Ascending aorta (tissue), 2 donors: Measurements from ENCODE around the gene SLC8A3. TPM values are rescaled to one million over a fixed set of nuclear protein-coding genes. Genes with fewer than 3 reads are reported as not detected.

Experiments used
- DNase-seq, 2 donors: peaks; one replicate each; pipeline ENCODE4 v3.0.0-alpha.2; 2019; ENCODE audit warnings: low spot score in 2 of 2
- H3K27ac ChIP-seq, 2 donors: fragments of 200-600 bp; sonication (generic); one replicate each; pipeline ENCODE4 v1.5.1; 2016 to 2017; ENCODE audit warnings: mild to moderate bottlenecking in 1 of 2
- H3K27me3 ChIP-seq: fragments of 200-600 bp; sonication (generic); one replicate; pipeline ENCODE4 v1.5.1; 2017
- H3K36me3 ChIP-seq, 2 donors: fragments of 200-600 bp; sonication (generic); one replicate each; pipeline ENCODE4 v1.5.1; 2016
- H3K4me1 ChIP-seq, 2 donors: fragments of 200-600 bp; sonication (generic); one replicate each; pipeline ENCODE4 v1.5.1; 2016 to 2017; ENCODE audit warnings: mild to moderate bottlenecking in 1 of 2
- H3K4me3 ChIP-seq, 2 donors: fragments of 200-600 bp; sonication (generic); one replicate each; pipeline ENCODE4 v1.5.1; 2016 to 2017; ENCODE audit warnings: mild to moderate bottlenecking in 1 of 2
- H3K9me3 ChIP-seq, 2 donors: fragments of 200-600 bp; sonication (generic); one replicate each; pipeline ENCODE4 v1.5.1; 2016
- intact Hi-C: fragments of 100-400 bp; cut with DNase I; formaldehyde crosslinking; loops from one replicate; pipeline ENCODE4 v1.15.1; 2023
- total RNA-seq: library from RNA; depleted of rRNA; stranded (reverse); fragments of >200 nt; gene quantifications from one replicate; pipeline ENCODE4 v1.1.0, GENCODE V29; 2016
- TF ChIP-seq, protein P1 (sequence below), 3 experiments: fragments of 200-600 bp in 2 of 3; fragments of 450-650 bp in 1 of 3; sonication (generic) in 2 of 3; IDR thresholded peaks; one replicate each; pipeline ENCODE4 v1.5.1; 2016 to 2019; ENCODE audit warnings: antibody characterized with exemption in 3 of 3, mild to moderate bottlenecking in 1 of 3, moderate library complexity in 1 of 3

Gene SLC8A3
- total RNA-seq, 1 donor from 2014 or later, result not detected

DNA sequence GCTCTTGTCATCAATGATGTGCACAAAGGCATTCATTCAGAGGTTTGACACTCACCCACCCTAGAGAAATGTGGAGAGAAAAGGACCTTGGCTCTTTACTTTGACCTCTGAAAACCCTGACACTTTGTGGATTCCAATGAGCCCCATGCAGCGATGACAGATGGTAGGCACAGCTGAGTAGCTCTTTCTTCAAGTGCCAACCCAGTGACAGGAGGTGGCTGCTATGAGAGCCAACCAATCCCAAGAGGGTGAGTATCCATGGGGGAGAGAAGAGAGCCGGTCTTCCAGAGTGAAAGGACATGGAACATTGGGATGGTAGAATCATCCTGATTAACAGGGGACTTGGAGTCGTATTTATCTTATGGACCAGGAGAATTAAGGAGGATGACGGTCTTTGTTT, 17.8 kb downstream of the SLC8A3 start:
- Histone ChIP-seq H3K4me1 (no peaks in the 10 kb centered on the region), H3K36me3 (no peaks in the 10 kb centered on the region), H3K27ac (no peak overlapping the region), H3K27me3 (no peaks in the 10 kb centered on the region), H3K9me3 (no peaks in the 10 kb centered on the region), H3K4me3 (no peak overlapping the region)
- intact Hi-C loops, result no loop called here
- TF ChIP-seq, protein P1, sequence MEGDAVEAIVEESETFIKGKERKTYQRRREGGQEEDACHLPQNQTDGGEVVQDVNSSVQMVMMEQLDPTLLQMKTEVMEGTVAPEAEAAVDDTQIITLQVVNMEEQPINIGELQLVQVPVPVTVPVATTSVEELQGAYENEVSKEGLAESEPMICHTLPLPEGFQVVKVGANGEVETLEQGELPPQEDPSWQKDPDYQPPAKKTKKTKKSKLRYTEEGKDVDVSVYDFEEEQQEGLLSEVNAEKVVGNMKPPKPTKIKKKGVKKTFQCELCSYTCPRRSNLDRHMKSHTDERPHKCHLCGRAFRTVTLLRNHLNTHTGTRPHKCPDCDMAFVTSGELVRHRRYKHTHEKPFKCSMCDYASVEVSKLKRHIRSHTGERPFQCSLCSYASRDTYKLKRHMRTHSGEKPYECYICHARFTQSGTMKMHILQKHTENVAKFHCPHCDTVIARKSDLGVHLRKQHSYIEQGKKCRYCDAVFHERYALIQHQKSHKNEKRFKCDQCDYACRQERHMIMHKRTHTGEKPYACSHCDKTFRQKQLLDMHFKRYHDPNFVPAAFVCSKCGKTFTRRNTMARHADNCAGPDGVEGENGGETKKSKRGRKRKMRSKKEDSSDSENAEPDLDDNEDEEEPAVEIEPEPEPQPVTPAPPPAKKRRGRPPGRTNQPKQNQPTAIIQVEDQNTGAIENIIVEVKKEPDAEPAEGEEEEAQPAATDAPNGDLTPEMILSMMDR (IDR thresholded peaks at IDR 0.05), result no peak
- no peak for DNase-seq

DNA sequence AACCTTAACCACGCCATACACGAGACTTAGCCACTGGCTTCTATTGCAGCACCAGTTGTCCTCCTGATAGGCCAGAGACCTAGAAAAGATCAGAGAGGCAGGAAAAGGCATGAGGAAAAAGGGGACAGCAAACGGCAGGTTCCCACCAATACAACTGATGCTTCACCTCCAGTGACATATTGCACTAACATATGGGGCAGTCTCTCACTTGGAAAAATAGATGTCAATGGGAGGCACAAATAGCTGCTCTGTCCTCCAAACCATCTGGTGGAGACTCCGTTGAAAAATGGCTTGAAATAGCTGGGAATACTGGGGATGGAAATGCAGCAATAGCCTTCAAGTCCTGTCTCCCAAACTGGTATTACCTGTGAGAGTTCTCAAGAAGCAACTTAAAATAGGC, 20.3 kb downstream of the SLC8A3 start:
- TF ChIP-seq, protein P1 (IDR thresholded peaks at IDR 0.05), result no peak
- H3K9me3 ChIP-seq, result no peaks in the 10 kb centered on the region
- no peaks in the 10 kb centered on the region for H3K36me3 ChIP-seq
- H3K27ac ChIP-seq, result no peak overlapping the region
- no peak for DNase-seq
- H3K4me3 ChIP-seq, result no peak overlapping the region
- no peaks in the 10 kb centered on the region for H3K4me1 ChIP-seq
- intact Hi-C loops, result no loop called here
- no peaks in the 10 kb centered on the region for H3K27me3 ChIP-seq

DNA sequence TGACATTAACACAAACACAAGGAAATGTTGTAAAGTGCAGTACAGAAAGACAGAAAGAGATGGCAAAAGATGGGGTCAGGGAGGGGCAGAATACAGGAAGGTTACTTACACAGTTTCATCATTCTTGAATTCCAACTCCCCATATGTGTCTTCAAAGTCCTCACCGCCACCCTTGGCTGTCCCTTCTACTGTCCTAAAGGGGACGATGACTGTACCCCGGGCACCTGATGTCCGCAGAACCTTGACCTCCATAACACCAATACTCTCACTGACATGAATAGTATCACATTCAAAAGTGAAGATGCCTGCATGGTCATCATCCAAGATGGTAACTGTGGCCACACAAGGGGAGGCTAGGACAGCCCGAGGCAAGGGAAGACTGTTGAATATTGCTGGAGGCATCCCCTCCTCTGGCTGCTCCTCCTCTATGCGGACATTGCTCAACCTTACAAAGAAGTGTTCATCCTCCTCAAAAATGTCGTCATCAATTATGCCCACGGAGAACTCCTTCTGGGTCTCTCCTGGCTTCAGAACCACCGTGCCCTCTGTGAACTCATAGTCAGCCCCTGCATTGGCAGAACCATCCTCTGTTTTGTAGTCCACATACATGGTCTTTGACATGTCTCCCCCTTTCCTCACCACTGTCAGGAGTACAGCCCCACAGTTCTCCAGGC, 22.1 kb downstream of the SLC8A3 start:
- Histone ChIP-seq H3K4me1 (no peaks in the 10 kb centered on the region), H3K4me3 (no peak overlapping the region), H3K27ac (no peak overlapping the region), H3K9me3 (no peaks in the 10 kb centered on the region), H3K27me3 (no peaks in the 10 kb centered on the region), H3K36me3 (no peaks in the 10 kb centered on the region)
- TF ChIP-seq, protein P1 (IDR thresholded peaks at IDR 0.05), result no peak
- DNase-seq, result no peak
- intact Hi-C loops, result no loop called here

DNA sequence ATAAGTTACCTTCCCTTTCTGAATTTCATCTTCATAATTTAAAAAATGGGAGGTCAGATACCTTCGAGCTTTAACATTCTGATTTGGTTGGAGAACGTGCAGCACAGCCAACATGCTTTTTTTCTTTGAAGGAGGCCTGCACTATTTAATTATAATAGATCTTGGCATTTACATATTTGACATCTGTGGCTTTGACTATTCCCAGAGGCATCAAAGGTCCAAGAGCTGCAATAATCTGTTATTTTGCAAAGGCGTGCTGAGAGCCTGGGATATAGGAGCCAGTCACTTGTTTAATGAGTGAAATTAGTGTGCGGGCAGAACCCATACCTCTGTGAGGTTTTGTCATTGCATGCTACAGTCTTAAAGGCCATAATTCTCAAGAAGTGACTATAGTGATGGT, 26.4 kb downstream of the SLC8A3 start:
- H3K4me1 ChIP-seq, result no peaks in the 10 kb centered on the region
- intact Hi-C loops, result no loop called here
- DNase-seq, result no peak
- no peaks in the 10 kb centered on the region for H3K27me3 ChIP-seq
- no peaks in the 10 kb centered on the region for H3K36me3 ChIP-seq
- H3K9me3 ChIP-seq, result no peaks in the 10 kb centered on the region
- no peak overlapping the region for H3K27ac ChIP-seq
- no peak overlapping the region for H3K4me3 ChIP-seq
- TF ChIP-seq, protein P1 (IDR thresholded peaks at IDR 0.05), result no peak

DNA sequence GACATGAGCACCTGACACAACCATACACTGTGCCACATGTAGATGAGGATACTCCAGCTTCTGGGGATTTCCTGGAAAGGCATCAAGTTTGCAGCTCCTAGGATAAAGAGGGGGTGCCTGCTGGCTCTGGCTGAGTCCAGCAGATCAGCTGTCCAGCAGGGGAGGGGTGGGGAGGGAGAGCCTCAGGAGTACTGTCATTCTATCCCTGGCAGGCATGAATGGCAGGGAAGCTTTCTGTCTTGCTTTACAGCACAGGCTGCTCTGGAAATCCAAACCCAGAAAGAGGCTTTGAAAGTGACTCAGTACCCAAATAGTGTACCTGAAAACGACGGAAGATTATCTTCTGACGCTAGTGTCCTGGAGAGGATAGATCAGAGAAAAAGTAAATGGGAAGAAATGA, 32.2 kb downstream of the SLC8A3 start:
- Histone ChIP-seq H3K36me3 (no peaks in the 10 kb centered on the region), H3K27me3 (no peaks in the 10 kb centered on the region), H3K9me3 (no peaks in the 10 kb centered on the region), H3K27ac (no peak overlapping the region), H3K4me1 (no peaks in the 10 kb centered on the region), H3K4me3 (no peak overlapping the region)
- TF ChIP-seq, protein P1 (IDR thresholded peaks at IDR 0.05), result no peak
- no peak for DNase-seq
- intact Hi-C loops, result no loop called here

DNA sequence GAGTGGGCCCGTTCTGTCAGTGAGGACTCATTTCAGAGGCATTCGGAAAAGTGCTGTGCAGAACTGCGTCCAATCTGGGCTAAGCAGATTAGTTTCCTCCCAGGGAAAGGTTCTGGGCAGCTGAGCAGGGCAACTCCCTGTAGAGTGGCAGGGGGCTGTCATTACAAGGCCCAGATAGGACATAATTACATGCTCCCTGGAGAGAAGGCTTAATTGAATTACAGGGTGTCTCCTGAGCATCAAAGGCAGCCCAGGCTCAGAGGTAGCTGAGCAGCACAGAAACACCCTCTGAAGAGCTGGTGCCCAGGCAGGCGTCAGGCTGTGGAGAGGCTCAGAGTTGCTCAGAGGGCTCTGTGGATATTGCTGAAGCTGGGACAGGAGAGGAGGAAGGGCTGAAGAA, 36.0 kb downstream of the SLC8A3 start:
- Histone ChIP-seq H3K4me1 (no peaks in the 10 kb centered on the region), H3K36me3 (no peaks in the 10 kb centered on the region), H3K27me3 (no peaks in the 10 kb centered on the region), H3K4me3 (no peak overlapping the region), H3K27ac (no peak overlapping the region), H3K9me3 (no peaks in the 10 kb centered on the region)
- TF ChIP-seq, protein P1 (IDR thresholded peaks at IDR 0.05), result no peak
- DNase-seq, result no peak
- intact Hi-C loops, result no loop called here
